ENCODE measurements around the gene ATP6V0A1.

ATP6V0A1 gene

GRCh38 chr17:42467889-42468288 lies 9.2 kb downstream of the ATP6V0A1 start:
- DNase-seq (ENCODE audit: low read depth): no peak
- H3K4me3 ChIP-seq (ENCODE audit: control insufficient read depth, low read depth, low read length): no peak overlapping the region
- TF ChIP-seq, protein P1, sequence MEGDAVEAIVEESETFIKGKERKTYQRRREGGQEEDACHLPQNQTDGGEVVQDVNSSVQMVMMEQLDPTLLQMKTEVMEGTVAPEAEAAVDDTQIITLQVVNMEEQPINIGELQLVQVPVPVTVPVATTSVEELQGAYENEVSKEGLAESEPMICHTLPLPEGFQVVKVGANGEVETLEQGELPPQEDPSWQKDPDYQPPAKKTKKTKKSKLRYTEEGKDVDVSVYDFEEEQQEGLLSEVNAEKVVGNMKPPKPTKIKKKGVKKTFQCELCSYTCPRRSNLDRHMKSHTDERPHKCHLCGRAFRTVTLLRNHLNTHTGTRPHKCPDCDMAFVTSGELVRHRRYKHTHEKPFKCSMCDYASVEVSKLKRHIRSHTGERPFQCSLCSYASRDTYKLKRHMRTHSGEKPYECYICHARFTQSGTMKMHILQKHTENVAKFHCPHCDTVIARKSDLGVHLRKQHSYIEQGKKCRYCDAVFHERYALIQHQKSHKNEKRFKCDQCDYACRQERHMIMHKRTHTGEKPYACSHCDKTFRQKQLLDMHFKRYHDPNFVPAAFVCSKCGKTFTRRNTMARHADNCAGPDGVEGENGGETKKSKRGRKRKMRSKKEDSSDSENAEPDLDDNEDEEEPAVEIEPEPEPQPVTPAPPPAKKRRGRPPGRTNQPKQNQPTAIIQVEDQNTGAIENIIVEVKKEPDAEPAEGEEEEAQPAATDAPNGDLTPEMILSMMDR (IDR thresholded peaks at IDR 0.05; ENCODE audit: control insufficient read depth, insufficient read depth, low read depth, low read length, missing control alignments): no peak

GRCh38 chr17:42472709-42473521 lies 14.2 kb downstream of the ATP6V0A1 start:
- no peak overlapping the region for H3K4me3 ChIP-seq (ENCODE audit: control insufficient read depth, low read depth, low read length)
- TF ChIP-seq, protein P1 (IDR thresholded peaks at IDR 0.05; ENCODE audit: control insufficient read depth, insufficient read depth, low read depth, low read length, missing control alignments): no peak
- DNase-seq (ENCODE audit: low read depth): peak; percentile 74

DNA sequence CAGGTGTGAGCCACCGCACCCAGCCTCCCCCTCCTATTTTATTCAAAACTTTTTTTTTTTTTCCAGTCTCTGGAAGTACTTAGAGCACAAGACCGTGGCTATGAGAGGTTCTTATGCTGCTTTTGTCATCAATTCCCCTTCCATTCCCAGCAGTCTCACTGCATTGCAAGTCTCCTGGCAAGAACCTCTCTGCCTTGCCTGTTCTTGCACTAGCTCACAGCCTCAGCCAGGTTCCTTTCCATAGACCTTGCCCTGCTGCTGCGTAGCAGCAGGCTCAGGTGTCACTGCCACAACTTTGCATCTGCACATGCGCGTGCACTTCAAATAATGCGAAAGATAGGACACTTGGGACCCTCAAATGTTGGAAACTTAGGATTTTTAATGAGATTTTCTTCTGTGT lies 15.6 kb downstream of the ATP6V0A1 start:
- H3K4me3 ChIP-seq (ENCODE audit: control insufficient read depth, low read depth, low read length): no peak overlapping the region
- TF ChIP-seq, protein P1 (IDR thresholded peaks at IDR 0.05; ENCODE audit: control insufficient read depth, insufficient read depth, low read depth, low read length, missing control alignments): no peak
- no peak for DNase-seq (ENCODE audit: low read depth)

DNA sequence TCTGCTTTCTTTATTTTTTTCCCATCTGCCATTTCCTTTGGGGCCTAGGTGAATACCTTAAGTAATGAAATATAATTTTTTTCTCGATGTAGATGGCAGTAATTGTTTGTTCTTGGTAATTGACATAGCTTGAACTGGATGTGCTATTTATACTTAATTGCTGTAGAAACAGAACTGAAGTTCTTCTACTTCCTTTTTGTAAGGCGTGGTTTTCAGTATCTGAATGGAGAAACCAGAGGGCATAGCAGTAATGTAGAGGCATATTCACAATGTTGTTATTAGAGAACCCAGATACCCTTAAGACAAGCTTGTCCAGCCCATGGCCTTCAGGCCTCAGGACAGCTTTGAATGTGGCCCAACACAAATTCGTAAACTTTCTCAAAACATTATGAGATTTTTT lies 16.4 kb downstream of the ATP6V0A1 start:
- no peak for DNase-seq (ENCODE audit: low read depth)
- TF ChIP-seq, protein P1 (IDR thresholded peaks at IDR 0.05; ENCODE audit: control insufficient read depth, insufficient read depth, low read depth, low read length, missing control alignments): no peak
- no peak overlapping the region for H3K4me3 ChIP-seq (ENCODE audit: control insufficient read depth, low read depth, low read length)

- TF ChIP-seq, protein P1 (IDR thresholded peaks at IDR 0.05; ENCODE audit: control insufficient read depth, insufficient read depth, low read depth, low read length, missing control alignments): no peak
- no peak overlapping the region for H3K4me3 ChIP-seq (ENCODE audit: control insufficient read depth, low read depth, low read length)
- DNase-seq (ENCODE audit: low read depth): no peak
Measured at GRCh38 chr17:42475835-42476234, 17.2 kb downstream of the ATP6V0A1 start.

DNA sequence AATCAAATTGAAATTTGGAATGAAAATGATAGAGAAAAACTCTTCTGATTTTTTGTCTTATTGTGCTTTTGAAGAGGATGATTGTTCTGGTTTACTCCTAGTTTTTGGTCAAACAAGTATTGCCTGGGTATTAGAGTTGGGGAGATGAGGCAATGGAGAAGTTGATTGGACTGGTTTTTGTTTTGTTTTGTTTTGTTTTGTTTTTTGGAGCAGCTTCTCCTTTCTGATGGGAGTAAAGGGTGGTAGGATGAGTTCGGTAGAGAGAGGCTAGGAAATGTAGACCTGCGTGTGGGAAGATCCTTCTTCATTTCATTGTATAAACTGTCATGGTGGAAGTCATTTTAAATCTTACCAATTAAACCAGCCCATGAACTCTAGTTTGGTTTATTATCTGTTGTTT lies 17.7 kb downstream of the ATP6V0A1 start:
- DNase-seq (ENCODE audit: low read depth): no peak
- H3K4me3 ChIP-seq (ENCODE audit: control insufficient read depth, low read depth, low read length): no peak overlapping the region
- TF ChIP-seq, protein P1 (IDR thresholded peaks at IDR 0.05; ENCODE audit: control insufficient read depth, insufficient read depth, low read depth, low read length, missing control alignments): no peak
